ENCODE data around the gene TCTN3.
"Not testable (repeated sequence)": the region's sequence is repeated elsewhere in the genome, so short reads cannot be mapped to it uniquely, and the experiment has no call there.

The TCTN3 gene

DNA sequence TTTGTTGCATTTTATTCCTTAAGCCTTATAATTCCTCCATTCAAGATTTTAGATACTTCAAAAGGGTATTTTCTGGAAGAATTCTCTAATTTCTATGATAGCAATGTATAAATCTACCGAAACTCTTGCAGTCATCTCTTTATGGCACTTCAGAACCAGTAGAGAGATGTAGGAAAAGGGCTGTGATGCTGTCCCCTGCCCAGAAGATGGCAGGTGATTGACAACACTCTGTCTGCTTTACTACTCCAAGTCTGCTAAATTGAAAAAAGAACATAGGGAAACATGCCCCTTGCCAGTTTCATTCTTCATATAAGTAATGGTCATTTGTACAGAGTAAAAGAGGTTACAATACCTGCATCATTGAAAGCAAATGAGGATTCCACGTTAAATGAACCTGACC lies 5.1 kb downstream of the TCTN3 start:
- DNase-seq (ENCODE audit: low read depth in 1 of 2, low spot score in 1 of 2), result no peak

DNA sequence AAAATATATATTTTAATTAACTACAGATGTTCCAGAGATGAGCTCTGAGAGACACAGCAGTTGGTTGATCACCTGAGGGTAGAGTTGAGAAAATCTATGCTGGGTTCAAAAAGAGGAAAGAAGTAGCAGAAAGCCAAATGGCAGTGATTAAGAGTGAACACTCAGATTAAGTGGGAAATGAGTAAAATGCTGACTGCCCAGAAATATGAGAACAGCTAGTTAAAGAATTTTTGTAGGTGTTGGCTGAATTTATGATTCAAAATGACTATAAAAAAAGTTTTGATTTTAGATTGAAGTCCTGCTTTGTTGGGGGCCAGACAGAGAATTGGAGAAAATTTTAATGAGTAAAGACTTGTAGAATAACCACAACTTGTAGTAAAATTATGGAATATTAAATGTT lies 9.8 kb downstream of the TCTN3 start:
- no peak for DNase-seq (ENCODE audit: low read depth in 1 of 2, low spot score in 1 of 2)

DNA sequence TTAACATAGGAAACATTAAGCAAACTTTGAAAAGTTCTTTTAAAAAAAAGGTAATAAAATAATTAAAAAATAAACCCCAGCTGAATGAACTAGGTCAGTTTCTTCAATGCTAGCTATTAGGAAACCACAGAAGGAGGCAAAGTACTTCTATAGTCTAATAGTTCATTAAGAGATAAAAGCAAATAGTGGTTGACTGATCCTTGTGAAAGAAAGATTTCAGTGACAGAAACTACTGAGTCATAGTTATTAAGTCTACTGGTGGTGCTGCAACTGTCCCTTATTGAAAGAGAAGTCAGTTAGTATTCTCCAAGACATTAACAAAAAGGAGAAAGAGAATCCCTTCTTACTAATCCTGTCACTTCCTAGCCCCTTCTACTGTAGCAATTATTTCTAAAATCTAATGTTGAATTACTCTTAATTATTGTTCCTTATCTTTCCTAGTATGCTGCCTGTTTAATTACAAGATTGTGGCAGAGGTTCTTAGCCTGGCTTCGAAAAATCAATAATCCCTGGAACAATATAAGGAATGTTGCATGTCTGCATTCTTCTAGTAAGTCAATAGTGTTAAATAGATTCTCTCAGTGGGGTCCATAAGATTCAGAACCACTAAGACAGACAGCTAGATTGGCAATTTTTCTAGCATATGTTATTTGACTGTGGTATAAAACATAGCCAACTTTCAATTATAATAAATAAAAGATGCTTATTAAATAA lies 18.2 kb downstream of the TCTN3 start:
- DNase-seq (ENCODE audit: low read depth in 1 of 2, low spot score in 1 of 2), result no peak

DNA sequence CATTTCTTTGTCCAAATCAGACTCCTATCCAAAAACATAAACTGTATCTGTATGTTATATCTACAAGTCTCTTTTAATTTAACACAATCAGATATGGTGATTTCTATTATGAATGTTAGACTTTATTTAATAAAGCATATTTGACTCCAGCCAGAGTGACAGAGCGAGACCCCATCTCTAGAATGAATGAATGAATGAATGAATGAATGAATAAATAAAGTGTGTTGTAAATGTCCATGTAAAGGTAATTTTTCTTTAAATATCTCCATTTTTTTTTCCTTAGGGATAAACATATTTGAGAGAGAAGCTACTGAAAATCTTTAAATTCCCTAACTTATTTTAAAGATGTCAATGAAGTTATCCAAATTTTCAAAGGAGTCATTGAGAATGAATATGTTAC lies 19.1 kb downstream of the TCTN3 start:
- DNase-seq (ENCODE audit: low read depth in 1 of 2, low spot score in 1 of 2), result no peak

DNA sequence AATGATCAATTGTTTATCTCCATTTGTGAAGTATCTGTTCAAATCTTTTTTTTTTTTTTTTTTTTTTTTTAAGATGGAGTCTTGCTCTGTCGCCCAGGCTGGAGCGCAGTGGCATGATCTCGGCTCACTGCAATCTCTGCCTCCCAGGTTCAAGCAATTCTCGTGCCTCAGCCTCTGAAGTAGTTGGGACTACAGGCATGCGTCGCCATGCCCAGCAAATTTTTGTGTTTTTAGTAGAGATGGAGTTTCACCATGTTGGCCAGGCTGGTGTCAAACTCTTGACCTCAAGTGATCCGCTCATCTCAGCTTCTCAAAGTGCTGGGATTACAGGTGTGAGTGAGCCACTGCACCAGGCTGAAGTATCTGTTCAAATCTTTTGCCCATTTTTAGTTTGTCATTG lies 21.1 kb downstream of the TCTN3 start:
- not testable (repeated sequence) for DNase-seq (ENCODE audit: low read depth in 1 of 2, low spot score in 1 of 2)

DNA sequence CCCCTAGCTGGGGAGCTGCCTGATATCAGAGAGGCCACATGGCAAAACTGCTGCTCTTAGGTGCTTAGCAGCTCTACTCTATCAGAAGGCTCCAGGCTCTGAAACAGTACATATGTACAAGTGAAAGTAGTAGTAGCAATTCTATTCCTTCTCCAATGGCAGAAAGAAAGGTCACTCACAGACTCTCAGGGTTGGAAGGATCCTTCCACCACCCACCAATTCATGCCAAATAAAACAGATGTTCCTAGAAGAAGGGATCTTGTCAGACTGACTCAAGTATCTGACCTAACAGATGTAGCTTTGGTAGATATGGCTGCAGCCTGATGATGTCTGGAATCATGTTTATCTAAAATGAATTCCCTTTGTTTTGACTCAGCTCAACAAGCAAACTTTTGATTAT lies 29.2 kb downstream of the TCTN3 start:
- no peak for DNase-seq (ENCODE audit: low read depth in 1 of 2, low spot score in 1 of 2)

DNA sequence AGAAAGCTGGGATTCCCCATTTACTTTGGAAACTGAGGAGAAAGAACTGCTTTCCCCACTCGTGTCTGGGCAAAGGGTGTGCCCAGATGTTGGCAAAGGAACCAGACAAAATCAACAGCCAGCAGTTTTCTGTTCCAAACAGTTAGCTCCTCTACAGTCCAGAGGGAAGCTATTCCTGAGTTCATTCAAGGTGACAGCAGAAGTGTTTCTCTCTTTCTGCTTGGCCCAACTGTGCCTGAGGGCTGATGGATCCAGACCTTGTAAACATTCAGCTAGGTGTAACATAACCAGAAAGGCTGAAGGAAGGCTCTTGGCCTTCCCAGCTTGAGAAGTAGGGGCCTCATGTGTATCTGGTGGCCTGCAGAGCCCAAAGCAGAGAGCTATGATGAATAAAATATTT lies 30.2 kb downstream of the TCTN3 start:
- DNase-seq (ENCODE audit: low read depth in 1 of 2, low spot score in 1 of 2), result no peak

DNA sequence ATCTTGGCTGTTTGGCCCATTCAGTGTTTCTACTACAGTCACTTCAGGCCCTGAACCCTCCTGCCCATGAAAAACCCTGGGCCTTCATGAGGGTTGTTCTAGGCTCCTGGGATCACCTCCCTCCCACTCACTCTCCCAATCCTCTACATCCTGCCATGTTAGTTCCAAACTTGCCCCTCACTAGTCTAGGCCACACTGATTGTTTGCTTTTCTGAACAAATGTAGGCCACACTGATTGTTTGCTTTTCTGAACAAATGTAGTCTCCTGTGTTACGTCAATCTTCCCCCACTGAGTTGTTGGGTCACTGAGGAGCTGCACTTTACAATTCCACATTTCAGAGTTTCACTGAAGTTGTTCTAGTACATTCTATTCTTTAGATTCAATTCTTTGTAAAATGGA lies 31.9 kb downstream of the TCTN3 start:
- DNase-seq (ENCODE audit: low read depth in 1 of 2, low spot score in 1 of 2), result no peak

DNA sequence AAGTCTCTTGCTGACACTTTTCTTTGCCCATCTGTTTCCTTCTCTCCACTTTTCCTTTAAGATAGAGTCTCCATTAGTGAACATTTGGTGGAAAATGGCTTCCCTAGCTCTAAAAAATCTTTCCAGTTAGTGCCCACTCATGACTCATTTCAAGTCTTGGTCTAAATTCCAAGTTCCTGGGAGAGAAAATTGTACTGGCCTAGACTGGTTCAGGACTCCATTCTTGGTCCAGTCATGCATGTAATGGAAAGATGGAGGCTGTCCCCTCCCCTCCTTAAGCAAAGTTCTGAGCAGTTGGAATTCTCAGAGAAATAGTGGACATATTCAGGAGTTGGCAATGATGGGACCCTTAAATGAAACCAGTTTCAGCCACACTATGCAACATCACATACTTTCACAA lies 33.4 kb downstream of the TCTN3 start:
- no peak for DNase-seq (ENCODE audit: low read depth in 1 of 2, low spot score in 1 of 2)

DNA sequence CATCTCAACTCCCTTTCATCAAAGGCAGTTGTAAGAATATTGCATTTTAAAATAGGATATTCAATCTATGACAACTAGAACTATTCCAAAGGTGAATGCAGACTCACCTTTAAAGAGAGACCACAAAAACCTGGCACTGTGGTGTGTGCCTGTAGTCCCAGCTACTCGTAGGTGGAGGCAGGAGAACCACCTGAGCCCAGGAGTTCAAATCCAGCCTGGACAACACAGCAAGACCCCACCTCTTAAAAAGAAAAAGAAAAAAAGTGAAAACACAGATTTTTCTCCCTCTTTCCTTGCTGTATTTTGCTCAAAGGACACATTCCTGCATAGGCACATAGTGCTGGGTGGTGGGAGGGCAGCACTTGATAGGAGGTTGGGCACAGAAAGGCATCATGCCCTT lies 36.5 kb downstream of the TCTN3 start:
- no peak for DNase-seq (ENCODE audit: low read depth in 1 of 2, low spot score in 1 of 2)

DNA sequence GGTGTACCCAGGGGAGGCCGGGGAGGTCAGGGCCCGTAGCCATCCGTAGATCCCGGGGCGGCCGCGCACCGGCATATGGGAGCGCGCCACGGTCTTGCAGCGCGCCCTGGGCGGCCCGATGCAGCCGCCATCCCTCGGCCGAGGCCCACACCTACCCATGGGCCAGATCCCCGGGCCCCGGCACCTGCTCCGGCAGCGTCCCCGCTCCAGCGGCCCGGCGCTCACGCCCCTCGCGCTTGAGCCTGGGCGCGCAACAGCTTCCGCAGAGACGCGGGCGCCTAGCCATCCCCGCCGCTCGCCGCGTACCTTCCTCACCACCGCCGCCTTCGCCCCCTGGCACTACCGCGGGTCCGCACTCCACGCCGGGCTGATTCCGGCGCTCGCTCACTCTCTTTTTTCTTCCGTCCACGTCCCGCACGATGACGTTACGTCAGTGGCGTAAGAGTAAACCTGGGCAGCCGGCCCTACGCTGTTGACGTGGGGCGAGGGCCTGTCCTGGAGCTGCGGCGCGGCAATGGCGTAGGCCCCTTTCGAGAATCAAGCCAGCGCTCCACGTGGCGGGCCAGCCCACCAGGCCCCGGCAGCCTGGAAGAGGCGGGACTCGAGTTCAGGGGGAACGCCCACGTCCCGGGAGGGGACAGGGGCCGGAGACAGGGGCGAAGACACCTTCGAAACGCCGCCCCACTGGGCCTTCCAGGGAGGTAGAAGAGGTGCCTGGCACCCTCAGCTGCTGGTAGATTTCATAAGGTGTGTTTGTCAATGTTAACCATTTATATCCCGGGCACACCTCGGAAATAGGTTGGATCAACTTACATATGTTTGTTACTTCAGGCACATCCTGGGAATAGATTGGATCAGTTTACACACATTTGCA lies 37.2 kb downstream of the TCTN3 start, which contains the start of gene ALDH18A1:
Gene ALDH18A1, minus strand, starts transcription at position 421 of the 874 bp plus-strand sequence. CDS start 3,334 bp downstream, outside the sequence.
- DNase-seq (ENCODE audit: low read depth in 1 of 2, low spot score in 1 of 2), result peak; percentile 90 to 91

DNA sequence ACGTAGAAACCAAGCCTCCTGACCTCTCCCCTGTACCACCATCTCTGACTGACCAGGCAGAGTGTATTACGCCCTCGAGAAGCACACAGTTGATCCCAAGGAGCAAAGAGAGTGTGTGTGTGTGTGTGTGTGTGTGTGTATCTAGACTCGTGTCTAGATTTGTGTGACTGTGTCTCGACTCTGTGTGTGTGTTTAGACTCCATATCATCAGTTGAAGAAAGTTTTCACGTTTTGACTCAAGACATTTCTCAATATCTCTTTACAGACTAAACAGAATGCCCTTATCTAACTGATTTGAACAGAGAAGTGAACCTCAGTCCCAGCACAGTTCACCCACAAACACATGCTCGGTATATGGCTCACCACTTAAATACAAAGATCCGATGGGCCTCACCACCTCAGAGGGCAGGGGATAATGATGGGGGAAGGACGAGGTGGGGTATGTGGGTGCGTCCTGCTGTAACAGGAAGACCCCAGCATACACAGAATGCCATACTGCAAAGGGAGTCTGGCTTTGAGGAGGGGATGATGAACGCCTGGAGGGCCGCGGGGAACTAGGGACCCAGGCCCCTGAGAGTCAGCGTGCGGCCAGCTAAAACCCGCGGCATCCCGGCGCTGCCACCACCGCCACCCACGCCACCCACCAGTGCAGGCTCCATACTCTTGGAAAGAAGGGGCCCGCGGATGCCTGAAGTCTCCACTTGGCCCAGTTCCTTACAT lies 38.0 kb downstream of the TCTN3 start:
- peak; percentile 2 to 6 for DNase-seq (ENCODE audit: low read depth in 1 of 2, low spot score in 1 of 2)

DNA sequence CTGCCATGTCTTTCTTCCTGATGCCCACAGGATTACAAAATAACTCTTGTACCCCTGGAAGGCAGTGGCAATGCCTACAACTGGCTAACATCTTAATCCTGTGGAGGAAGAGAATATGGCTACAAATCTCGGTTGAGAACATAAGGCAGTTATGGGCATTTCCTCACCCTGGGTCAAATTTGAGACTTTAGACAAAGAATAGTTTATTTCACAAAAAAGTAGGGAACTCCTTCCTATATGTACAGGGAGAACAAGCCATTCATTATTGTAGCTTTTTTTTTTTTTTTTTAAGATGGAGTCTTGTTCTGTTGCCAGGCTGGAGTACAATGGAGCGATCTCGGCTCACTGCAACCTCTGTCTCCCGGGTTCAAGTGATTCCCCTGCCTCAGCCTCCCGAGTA lies 39.8 kb downstream of the TCTN3 start:
- no peak for DNase-seq (ENCODE audit: low read depth in 1 of 2, low spot score in 1 of 2)

DNA sequence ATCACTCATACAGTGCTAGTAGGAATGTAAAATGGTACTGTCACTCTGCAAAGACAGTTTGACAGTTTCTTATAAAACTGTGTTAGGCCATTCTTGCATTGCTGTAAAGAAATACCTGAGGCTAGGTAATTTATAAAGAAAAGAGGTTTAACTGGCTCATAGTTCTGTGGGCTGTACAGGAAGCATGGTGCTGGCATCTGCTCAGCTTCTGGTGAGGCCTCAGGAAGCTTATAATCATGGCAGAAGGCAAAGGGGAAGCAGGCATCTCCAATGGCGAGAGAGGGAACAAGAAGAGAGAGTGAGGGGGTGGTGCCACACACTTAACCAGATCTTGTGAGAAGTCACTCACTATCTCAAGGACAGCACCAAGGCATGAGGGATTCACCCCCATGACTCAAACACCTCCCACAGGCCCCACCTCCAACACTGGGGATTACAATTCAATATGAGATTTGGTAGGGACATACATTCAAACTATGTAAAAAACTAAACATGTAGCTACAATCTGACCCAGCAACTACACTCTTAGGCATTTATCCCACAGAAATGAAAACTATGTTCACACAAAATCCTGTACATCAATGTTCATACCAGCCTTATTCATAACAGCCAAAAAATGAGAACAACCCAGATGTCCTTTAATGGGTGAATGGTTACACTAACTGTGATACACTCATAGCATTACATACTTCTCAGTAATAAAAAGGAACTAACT lies 42.2 kb downstream of the TCTN3 start:
- no peak for DNase-seq (ENCODE audit: low read depth in 1 of 2, low spot score in 1 of 2)

DNA sequence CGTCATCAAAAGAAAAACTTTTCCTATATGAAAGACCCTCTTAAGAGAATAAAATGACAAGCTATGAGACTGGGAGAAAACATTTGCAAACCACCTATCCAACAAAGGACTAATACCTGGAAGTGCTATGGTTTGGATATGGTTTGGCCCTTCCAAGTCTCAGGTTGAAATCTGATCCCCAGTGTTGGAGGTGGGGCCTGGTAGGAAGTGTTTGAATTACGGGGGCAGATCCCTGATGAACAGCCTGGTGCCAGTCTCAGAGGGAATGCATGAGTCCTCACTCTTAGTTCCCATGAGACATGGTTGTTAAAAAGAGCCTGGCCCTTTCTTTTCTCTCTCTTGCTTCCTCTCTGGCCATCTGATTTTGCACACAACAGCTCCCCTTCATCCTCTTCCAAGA lies 43.5 kb downstream of the TCTN3 start:
- DNase-seq (ENCODE audit: low read depth in 1 of 2, low spot score in 1 of 2), result no peak

DNA sequence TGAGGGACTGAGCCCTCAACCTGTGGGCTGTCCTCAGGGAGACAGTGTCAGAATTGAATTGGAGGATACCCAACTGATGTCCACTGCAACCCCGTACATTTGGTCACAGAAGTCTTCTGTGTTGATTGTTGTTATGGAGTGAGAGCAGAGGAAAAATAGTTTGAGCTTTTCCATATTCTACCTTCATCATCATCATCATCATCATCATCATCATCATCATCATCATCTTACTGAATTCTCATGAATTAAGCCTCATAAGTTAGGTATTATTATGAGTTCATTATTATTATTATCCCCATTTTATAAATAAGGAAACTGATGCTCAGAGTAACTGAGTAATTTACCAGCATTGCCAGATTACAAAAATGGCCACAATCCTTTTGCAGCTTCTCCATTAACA lies 45.6 kb downstream of the TCTN3 start:
- DNase-seq (ENCODE audit: low read depth in 1 of 2, low spot score in 1 of 2), result no peak

DNA sequence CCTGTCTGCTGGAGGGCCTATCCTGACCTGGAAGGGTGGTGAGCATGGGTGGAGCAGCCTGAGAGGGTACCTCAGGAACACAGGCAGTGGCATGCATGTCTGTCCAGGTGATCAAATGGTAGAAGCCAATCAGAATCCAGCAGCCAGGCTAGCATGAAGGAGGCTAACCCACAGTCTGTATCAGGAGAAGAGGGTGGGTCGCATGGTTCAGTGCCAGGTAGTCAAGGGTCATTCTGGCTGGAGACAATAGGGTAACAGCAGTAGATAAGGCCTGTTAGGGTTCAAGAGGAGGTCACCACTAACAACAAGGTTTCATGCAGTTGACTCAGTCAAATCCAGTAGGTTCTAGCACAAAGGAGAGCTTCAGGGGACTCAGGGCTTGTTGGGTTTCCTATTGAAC lies 47.6 kb downstream of the TCTN3 start:
- no peak for DNase-seq (ENCODE audit: low read depth in 1 of 2, low spot score in 1 of 2)

DNA sequence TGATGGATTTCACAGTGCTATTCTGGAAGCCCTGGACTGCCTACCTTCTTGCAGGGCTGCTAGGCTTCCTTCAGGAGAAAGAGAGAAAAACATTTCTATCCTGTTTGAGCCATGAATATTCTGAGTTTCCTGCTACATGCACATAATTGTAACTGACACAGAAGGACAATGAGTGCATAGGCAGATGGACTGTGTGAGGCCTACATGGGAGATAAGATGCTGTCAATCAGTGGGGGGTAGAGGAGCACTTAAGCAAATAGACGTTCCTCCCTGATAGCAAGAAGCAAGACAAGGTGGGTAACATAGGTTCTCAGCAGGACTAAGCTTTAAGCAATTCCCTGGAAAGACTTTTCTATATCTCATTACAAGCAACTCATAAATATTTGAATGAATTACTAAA lies 48.8 kb downstream of the TCTN3 start:
- DNase-seq (ENCODE audit: low read depth in 1 of 2, low spot score in 1 of 2), result no peak

DNA sequence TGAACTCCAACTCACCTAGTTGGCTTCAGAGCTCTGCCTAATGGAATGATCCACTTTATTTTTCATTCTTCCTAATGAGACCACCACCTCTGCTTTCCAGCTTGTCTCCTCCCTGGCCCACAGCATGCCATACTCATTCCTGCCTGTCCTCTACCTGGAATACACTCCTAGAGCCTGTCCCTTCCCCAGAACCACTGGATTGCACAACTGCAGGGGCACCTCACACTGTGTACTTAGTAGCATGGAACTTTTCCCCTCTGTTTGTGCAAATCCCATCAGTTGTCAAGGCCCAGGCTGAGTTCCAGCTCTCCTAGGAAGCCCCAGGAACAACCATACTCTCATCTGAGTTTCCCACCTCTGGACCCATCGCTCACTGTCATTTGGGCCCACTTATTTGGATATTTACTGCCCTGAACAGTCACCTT lies 52.8 kb downstream of the TCTN3 start:
- DNase-seq (ENCODE audit: low read depth in 1 of 2, low spot score in 1 of 2), result no peak

DNA sequence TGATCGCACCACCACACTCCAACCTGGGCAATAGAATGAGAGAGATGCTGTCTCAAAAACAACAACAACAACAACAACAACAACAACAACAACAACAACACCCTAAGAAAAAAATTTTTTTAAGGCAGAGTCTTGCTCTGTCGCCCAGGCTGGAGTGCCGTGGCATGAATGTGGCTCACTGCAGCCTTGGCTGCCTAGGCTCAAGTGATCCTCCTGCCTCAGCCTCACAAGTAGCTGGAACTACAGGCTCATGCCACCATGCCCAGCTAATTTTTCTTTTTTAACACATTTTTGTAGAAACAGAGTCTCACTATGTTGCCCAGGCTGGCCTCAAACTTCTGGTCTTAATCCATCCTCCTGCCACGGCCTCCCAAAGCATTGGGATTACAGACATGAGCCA lies 55.8 kb downstream of the TCTN3 start:
- DNase-seq (ENCODE audit: low read depth in 1 of 2, low spot score in 1 of 2), result no peak

DNA sequence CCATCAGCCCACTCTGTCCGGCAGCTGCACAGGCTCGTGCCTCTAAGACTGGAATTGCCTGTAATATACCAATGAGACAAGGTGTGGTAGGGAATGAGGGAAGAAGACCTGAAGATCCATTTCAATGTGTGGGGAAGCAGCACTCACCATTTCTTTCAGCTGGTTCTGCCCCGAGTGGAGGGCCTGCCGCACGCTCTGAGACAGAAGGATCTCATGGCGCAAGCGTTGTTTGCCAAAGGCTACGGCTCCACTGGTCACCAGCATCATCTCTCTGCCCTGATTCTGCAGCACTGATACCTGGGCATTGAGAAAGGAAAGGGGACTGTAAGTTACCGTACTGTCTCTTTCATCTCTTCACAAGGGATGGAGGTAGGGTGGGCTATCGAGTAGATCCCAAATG lies 56.6 kb downstream of the TCTN3 start:
- DNase-seq (ENCODE audit: low read depth in 1 of 2, low spot score in 1 of 2), result no peak
